HEK293T (cell line): ENCODE results near the gene SMAGP.
"Not testable (repeated sequence)": the region's sequence is repeated elsewhere in the genome, so short reads cannot be mapped to it uniquely, and the experiment has no call there.

Experiments used
- CTCF ChIA-PET: fragments of 350-600 bp; formaldehyde crosslinking; extraction: SDS; loops from one replicate; lab custom pipeline; 2021; ENCODE audit warnings: antibody characterized with exemption, inconsistent platforms; lab: Yijun Ruan, JAX
- POLR2A ChIA-PET: fragments of 350-600 bp; formaldehyde crosslinking; extraction: SDS; loops from one replicate; lab custom pipeline; 2020; ENCODE audit warnings: antibody characterized with exemption, inconsistent platforms; lab: Yijun Ruan, JAX
- DNase-seq: peaks from one replicate; pipeline ENCODE4 v3.0.0; 2012; ENCODE audit warnings: mixed read lengths; ENCODE audit errors: extremely low spot score
- ARNT ChIP-seq: fragments of 450-650 bp; IDR thresholded peaks from 2 replicates; pipeline ENCODE4 v1.6.1; 2017; ENCODE audit warnings: mild to moderate bottlenecking
- BHLHE40 ChIP-seq: fragments of 450-650 bp; IDR thresholded peaks from 2 replicates; pipeline ENCODE4 v1.6.1; 2016; ENCODE audit warnings: mild to moderate bottlenecking, moderate library complexity, borderline replicate concordance
- CTBP1 ChIP-seq: fragments of 450-650 bp; IDR thresholded peaks from 2 replicates; pipeline ENCODE4 v1.6.1; 2016; ENCODE audit warnings: borderline replicate concordance
- ELF4 ChIP-seq: fragments of 450-650 bp; IDR thresholded peaks from 2 replicates; pipeline ENCODE4 v1.6.1; 2017; ENCODE audit warnings: antibody characterized with exemption
- FOXA1 ChIP-seq: fragments of 450-650 bp; IDR thresholded peaks from 2 replicates; pipeline ENCODE4 v1.6.1; 2016; ENCODE audit warnings: mild to moderate bottlenecking
- FOXK2 ChIP-seq: fragments of 450-650 bp; IDR thresholded peaks from 2 replicates; pipeline ENCODE4 v1.6.1; 2016; ENCODE audit warnings: mild to moderate bottlenecking
- FOXM1 ChIP-seq: fragments of 450-650 bp; IDR thresholded peaks from 2 replicates; pipeline ENCODE4 v1.6.1; 2017; ENCODE audit warnings: mild to moderate bottlenecking, borderline replicate concordance
- HDGF ChIP-seq: fragments of 450-650 bp; IDR thresholded peaks from 2 replicates; pipeline ENCODE4 v1.6.1; 2017; ENCODE audit warnings: antibody characterized with exemption, borderline replicate concordance
- L3MBTL2 ChIP-seq: fragments of 450-650 bp; conservative IDR thresholded peaks from 2 replicates; pipeline ENCODE4 v1.6.1; 2016; ENCODE audit warnings: mild to moderate bottlenecking
- LEF1 ChIP-seq: fragments of 450-650 bp; IDR thresholded peaks from 2 replicates; pipeline ENCODE4 v1.6.1; 2017; ENCODE audit warnings: mild to moderate bottlenecking, borderline replicate concordance
- NFRKB ChIP-seq: fragments of 450-650 bp; IDR thresholded peaks from 2 replicates; pipeline ENCODE4 v1.6.1; 2016; ENCODE audit warnings: mild to moderate bottlenecking, moderate library complexity
- PKNOX1 ChIP-seq: fragments of 450-650 bp; IDR thresholded peaks from 2 replicates; pipeline ENCODE4 v1.6.1; 2016
- SP1 ChIP-seq: fragments of 450-650 bp; IDR thresholded peaks from 2 replicates; pipeline ENCODE4 v1.6.1; 2017
- SUZ12 ChIP-seq: fragments of 450-650 bp; IDR thresholded peaks from 2 replicates; pipeline ENCODE4 v1.6.1; 2016; ENCODE audit warnings: mild to moderate bottlenecking
- TARDBP ChIP-seq: fragments of 450-650 bp; IDR thresholded peaks from 2 replicates; pipeline ENCODE4 v1.6.1; 2016
- ZNF384 ChIP-seq: fragments of 450-650 bp; IDR thresholded peaks from 2 replicates; pipeline ENCODE4 v1.6.1; 2016

SMAGP gene

GRCh38 chr12:51263341-51263740, 6.9 kb downstream of the SMAGP start:
- TF ChIP-seq BHLHE40 (no peak), NFRKB (no peak), SP1 (no peak), CTBP1 (no peak), FOXK2 (no peak), TARDBP (no peak), FOXM1 (no peak), ARNT (no peak), FOXA1 (no peak), SUZ12 (no peak)
- POLR2A ChIA-PET = no interaction called here
- CTCF ChIA-PET = interaction anchor here (1.0 to 1.2 kb wide), 2 partner anchors 15 to 87 kb away, joined by 3 read pairs; no protein-coding TSS in a partner anchor
- no peak for DNase-seq

- TF ChIP-seq PKNOX1 (no peak), L3MBTL2 (no peak), LEF1 (no peak), SP1 (no peak), FOXM1 (no peak), SUZ12 (no peak), FOXK2 (no peak), TARDBP (no peak), HDGF (no peak), ZNF384 (no peak), CTBP1 (no peak), ARNT (no peak)
- ChIA-PET POLR2A (interaction anchor here (0.7 kb wide), 1 partner anchor 91 kb away, joined by 3 read pairs; no protein-coding TSS in a partner anchor), CTCF (interaction anchor here (0.6 to 1.2 kb wide), 2 partner anchors 68 to 87 kb away, joined by 3 read pairs; no protein-coding TSS in a partner anchor)
- DNase-seq = no peak
Measured at GRCh38 chr12:51262758-51263177, 7.4 kb downstream of the SMAGP start.

DNA sequence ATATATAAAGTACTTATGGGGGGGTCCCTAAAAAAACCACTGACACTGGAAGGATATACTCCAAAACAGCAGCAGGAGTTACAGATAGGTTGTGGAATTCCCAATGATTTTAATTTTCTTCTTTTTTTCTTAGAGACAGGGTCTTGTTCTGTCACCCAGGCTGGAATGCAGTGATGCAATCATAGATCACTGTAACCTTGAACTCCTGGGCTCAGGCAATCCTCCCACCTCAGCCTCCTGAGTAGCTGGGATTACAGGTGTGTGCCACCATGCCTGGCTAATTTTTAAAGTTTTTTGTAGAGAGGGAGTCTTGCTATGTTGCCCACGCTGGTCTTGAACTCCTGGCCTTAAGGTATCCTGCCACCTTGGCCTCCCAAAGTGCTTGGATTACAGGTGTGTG, 10.6 kb downstream of the SMAGP start:
- CTCF ChIA-PET = interaction anchor here (0.6 kb wide), 1 partner anchor 419 kb away, joined by 3 read pairs; no protein-coding TSS in a partner anchor
- POLR2A ChIA-PET = interaction anchor here (0.6 kb wide), 1 partner anchor 42 kb away, joined by 3 read pairs; no protein-coding TSS in a partner anchor
- DNase-seq = not testable (repeated sequence)

DNA sequence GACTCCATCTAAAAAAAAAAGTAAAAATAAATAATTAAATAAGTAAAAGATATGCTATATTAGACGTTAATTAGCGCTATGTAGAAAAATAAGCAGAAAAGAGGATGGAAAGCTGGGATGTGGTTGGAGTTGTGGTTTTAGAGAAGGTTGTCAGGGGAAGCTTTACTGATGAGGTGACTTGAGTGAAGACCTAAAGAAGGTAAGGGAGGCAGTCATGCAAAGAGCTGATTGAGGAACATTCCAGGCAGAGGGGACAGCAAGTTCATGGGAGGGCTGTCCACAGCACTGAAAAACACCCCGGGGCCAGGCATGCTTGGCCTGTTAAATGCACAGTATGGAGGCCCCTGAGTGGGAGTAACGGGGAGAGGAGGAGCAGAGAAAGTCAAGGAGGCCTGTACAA, 15.7 kb downstream of the SMAGP start:
- no peak for DNase-seq
- ChIA-PET POLR2A (no interaction called here), CTCF (interaction anchor here (0.6 kb wide), 2 partner anchors 12 to 203 kb away, joined by 3 to 4 read pairs; no protein-coding TSS in a partner anchor)

DNA sequence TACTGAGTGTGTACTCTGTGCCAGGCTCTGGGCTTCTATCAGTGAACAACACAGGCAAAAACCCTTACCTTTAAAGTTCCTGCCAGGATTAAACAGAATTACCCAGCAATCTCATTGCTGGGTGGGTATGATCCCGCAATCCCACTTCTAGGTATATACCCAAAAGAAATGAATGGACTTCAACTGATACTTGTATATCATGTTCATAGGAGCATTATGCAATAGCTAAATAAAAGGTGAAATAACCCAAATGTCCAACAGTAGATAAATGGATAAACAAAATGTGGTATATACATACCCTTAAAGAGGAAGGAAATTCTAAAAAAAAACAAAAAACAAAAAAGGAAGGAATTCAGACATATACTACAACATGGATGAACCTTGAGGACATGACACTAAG, 16.9 kb downstream of the SMAGP start:
- POLR2A ChIA-PET = interaction anchor here (0.8 to 1.1 kb wide), 2 partner anchors 81 to 171 kb away, joined by 3 to 4 read pairs; no protein-coding TSS in a partner anchor
- CTCF ChIA-PET = interaction anchor here (0.5 to 0.7 kb wide), 5 partner anchors 15 to 198 kb away, joined by 3 to 7 read pairs (median 4); partner anchors contain the start of gene DAZAP2
- DNase-seq = no peak
- TF ChIP-seq HDGF (no peak), FOXK2 (no peak), LEF1 (no peak), PKNOX1 (no peak), CTBP1 (no peak), L3MBTL2 (no peak), SUZ12 (no peak), NFRKB (no peak), BHLHE40 (no peak), TARDBP (no peak)

More for the DNA sequence above, 15.7 kb downstream of the SMAGP start:
- TF ChIP-seq ELF4 = no peak
- TF ChIP-seq PKNOX1 = no peak
- TF ChIP-seq NFRKB = no peak
- TF ChIP-seq TARDBP = no peak
- no peak for TF ChIP-seq CTBP1
- no peak for TF ChIP-seq SP1
- TF ChIP-seq LEF1 = no peak
- no peak for TF ChIP-seq ZNF384
- no peak for TF ChIP-seq FOXK2
- no peak for TF ChIP-seq ARNT
- no peak for TF ChIP-seq BHLHE40
- TF ChIP-seq L3MBTL2 = no peak

DNA sequence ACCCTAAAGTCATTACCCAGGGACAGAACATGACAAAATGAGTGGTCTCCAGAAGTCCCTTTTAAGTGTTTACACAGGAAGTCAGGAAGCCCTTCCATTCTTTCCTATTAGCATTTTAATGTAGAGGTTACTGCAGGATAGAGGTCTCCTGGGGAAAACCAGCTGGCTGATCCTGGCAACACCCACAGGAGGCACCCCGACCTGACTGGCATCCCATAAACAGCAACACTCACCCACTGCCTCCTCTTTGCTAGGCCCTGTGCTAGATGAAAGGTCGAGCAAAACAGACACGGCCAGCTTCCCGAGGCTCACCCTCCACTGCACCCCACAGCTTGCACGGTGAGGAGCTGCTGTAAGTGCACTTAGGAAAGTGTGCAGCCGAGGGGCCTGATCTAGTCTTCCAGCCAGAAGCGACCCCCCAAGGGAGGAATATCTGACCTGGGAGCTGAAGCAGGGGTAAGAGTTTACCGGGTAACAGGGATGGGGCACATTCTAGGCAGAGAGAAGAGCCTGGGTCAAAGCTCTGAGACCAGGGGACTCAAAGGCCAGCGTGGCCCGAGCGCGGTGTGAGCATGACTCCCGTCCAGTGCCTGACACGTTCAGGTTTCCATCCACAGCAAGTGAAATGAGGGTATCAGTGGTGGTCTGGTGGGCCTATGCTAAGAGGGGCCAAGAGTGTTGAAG, 22.6 kb downstream of the SMAGP start:
- ChIA-PET POLR2A (no interaction called here), CTCF (no interaction called here)
- DNase-seq = no peak
- TF ChIP-seq HDGF (no peak), LEF1 (no peak)
